Activated CD8-positive, alpha-beta memory T cell treated with anti-CD3 and anti-CD28 coated beads, Interleukin-2, amount 50 U/mL, for 1 hour (primary cell): ENCODE measurements around the gene TMEM250.

Source experiments
- DNase-seq: peaks from one replicate; pipeline ENCODE4 v3.0.0-alpha.2; 2020; ENCODE audit errors: extremely low read depth

Gene TMEM250

DNA sequence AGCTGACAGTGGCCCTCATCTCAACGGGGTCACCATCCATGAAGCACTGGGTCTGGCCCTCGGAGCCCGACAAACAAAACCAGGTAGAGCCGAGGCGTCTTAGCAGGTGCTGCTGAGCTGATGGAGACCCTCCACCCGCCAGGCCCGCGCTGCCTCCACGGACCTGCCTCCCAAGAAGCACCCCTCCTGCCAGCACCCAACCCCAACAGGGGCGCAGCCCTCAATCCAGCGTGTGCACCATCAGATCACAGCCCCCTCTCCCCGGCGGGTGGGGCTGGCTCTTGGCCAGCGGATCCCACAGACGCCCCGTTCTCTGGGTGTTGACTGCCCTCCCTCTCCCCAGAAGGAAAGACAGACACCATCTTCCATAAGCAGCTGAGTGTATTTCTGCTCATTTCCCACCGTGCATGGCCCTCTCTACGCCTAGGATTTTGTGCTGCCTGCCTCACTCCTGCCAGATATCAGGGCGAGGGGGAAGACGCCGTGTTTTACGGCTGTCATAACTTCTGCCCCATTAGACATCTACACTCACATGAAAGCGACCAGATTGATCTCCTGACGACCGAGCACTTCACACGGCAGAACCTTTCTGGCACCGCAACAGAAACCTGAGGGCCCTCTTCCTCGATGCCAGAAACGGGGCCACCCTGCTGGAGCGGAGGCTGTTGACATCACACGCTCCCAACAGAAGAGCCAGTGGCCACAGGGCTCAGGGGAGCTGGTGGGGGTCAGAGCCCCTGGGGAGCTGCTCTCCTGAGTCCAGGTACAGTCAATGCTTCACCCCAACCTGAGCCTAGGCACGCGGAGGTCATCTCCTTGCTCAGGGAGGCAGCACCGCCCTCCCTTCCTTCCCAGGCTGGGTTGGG, 35.9 kb downstream of the TMEM250 start:
- no peak for DNase-seq

- DNase-seq: no peak
These were observed 36.7 kb downstream of the TMEM250 start for GRCh38 chr9:136081826-136082495.

GRCh38 chr9:136081113-136081825, 37.4 kb downstream of the TMEM250 start:
- no peak for DNase-seq

DNA sequence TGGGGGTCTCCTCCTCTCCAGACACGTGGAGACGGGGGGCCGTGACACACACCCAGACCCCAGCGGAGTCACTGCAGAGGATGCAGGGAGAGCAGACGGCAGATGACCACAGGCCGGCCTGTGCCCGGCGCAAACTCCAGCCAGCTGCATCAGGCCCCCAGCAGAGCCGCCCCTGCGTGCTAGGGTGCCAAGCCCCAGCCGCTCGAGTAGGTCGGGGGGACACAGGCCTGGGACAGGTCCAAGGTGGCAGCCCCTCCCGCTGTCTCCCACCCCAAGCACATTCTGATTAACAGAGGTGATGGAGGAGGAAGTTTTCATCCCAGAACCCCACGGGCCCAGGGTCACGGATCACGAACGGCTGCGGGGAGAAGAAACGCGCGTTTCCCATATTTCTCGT, 38.0 kb downstream of the TMEM250 start:
- DNase-seq: no peak

DNA sequence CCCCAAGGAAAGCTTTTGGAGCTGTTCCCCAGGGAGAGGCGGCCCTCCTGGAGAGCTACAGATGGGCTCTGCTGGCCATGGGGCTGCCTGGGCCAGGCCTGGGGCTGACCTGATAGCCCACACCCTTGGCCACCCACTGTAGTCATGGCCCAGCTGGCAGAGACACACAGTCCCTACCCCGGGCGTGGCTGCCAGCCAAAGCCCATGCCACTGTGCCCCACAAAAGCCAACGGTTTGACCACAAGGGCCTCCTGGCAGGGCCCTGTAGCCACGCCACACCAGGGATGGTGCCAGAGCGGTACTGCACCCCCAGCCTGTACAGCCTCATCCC, 38.8 kb downstream of the TMEM250 start:
- no peak for DNase-seq

- DNase-seq: no peak
These were observed 39.3 kb downstream of the TMEM250 start for GRCh38 chr9:136079211-136079915.

GRCh38 chr9:136078498-136079011, 40.1 kb downstream of the TMEM250 start:
- no peak for DNase-seq

DNA sequence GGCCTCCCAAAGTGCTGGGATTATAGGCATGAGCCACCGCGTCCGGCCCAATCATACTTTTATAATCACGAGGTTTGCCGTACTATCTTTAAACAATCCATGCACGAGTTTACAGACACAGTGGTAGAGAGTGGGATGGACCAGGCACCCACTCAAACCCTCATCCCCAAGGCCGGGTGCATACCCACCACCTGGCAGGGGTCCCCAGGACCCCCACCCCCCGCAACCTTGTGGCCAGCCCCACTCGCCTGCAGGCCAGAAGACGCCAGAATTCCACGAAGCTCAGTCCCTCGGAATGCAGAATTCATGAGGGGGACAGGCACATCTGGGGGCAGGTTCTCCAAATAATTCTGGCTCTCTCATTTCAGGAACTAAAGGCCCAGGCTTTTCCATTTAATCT, 40.7 kb downstream of the TMEM250 start:
- DNase-seq: no peak

DNA sequence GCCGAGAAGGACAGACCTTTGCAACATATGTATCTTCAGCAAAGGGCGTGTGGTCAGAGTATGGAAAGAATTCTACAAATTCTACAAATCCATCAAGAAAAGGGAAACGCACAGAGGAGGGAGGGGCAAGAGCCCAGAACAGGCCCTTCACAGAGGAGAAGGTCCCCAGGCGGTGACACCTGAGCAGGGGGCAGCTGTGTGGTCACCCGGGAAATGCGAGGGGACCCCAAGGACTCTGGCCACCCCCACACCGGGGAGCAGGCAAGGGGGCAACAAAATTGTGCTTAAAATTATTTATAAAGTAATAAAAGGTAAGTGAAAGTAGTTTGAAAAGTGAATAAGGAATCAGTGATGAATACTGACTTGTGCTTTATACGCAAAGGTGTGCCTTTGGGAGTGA, 41.2 kb downstream of the TMEM250 start:
- DNase-seq: no peak

DNA sequence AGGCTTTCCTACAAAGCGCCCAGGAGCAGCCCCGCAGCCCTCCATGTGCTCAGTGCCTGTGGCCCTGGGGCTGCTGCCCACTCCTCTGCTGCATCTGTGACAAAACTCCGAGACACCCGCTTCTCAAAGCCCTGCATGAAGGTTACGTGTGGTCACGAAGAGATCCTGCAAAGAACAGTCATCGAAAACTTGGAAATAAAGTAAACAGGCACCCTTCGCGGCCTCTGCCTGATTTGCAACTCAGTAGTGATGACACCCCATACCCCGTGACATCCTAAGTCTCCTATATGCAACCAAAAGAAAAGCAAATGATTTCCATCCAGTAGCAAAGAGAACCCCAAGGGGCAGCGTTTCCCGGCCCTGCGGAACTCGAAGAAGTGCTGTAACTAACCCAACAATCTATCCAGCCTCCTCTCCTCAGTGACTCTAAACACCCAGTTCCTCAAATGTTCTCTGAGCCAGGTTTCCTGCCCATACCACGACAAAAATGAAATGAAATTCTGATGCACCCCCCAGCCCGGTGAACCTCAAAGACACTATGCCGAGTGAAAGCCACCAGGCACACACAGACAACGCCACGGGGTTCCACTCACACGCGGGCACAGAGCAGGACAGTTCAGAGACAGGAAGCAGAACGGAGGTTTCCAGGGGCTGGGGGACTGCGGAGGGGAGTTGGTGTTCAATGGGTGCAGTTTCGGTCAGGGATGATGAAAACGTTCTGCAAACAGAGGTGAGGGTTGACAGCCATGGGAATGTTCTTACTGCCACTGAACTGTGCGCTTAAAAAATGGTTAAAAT, 42.6 kb downstream of the TMEM250 start:
- no peak for DNase-seq

GRCh38 chr9:136075134-136075841, 43.4 kb downstream of the TMEM250 start:
- DNase-seq: no peak

- no peak for DNase-seq
These were observed 44.0 kb downstream of the TMEM250 start for GRCh38 chr9:136074706-136075105.
